ENCODE results near the gene TPCN1.

The TPCN1 gene

GRCh38 chr12:113242560-113242959 is 21.3 kb downstream of the TPCN1 start:
- DNase-seq: no peak

DNA sequence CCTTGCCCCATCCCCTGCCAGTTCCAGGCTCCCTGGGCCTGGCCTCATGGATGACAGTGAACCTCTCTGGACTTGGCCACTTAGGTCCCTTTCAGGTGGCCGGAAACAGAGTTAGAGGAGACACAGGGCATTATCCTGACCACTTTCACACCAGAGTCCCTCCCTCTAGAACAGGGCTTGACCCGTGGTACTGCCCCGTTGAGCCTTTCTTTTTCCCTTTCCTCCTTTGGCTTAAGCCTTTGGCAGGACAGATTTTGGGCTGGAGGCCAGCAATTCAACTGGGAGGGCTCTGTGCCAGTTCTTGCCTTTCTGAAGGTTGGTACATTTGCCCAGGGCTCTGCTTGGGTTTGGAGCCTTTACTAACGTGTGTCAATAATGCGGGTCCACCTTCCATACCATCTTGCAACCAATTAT is 22.8 kb downstream of the TPCN1 start:
- no peak for DNase-seq

DNA sequence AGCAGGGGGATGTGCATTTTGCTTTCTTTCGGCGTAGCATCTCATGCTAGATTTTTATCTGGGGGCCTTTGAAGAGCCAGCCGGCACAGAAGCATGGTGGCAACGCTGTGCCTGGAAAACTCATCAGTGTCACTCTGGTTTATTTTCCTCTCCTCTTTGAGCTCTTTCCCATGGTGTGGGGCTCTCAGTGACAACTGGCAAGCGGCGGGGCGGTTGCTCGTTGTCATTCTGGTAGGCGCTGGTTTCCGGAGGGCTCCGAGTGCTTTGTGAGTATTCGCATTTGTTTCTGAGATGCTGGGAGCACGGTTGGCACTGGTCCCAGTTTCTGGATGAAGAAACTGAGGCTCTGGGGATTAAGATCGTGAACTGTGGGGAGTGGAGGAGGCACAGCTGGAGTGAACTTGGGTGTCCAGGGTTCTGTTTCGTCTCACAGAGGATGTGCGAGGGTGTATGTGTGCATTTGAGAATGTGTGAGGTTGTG is 23.3 kb downstream of the TPCN1 start:
- no peak for DNase-seq

DNA sequence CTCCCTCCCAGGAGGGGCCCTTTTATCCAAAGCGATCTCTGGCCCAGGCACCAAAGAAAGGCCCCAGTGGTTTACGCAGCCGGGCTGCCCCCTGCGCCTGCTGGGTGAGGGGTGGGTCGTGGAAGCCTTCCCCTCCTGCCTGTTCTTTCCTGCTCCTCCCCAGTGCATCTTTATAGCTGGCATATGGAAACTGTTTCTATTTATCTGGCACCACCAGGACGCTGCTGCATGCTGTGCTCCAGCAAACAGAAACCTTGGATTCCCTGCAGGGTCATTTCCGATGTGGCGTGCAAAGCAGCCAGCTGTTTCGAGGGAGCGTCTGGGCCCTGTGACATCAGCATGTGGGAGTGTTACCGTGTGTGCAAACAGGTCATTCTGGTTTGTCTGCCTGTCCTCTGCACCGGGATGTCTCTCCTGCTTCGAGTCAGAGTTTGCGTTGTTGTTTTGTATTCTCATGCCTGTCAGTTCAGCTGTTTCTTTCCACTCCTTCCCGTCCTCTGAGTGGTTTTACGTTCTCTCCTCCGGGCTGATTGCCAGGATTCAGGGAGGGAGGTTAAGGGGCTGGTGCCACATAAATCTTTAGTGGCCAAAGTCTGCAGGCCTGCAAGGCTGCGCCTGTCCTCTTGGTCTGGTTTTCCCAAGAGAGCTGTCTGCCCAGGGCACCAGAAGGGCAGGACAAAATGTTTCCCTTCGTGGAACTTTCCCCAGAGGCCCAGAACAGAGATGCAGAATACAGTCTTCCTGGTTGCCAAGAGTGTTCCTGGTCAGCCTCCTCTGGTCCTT is 24.6 kb downstream of the TPCN1 start:
- no peak for DNase-seq

- no peak for DNase-seq
These were observed 25.3 kb downstream of the TPCN1 start for GRCh38 chr12:113246478-113247122.

GRCh38 chr12:113247123-113248050 is 26.1 kb downstream of the TPCN1 start:
- DNase-seq: no peak

GRCh38 chr12:113248051-113248825 is 27.0 kb downstream of the TPCN1 start:
- DNase-seq: no peak

- DNase-seq: no peak
These were observed 27.7 kb downstream of the TPCN1 start for GRCh38 chr12:113248842-113249435.

DNA sequence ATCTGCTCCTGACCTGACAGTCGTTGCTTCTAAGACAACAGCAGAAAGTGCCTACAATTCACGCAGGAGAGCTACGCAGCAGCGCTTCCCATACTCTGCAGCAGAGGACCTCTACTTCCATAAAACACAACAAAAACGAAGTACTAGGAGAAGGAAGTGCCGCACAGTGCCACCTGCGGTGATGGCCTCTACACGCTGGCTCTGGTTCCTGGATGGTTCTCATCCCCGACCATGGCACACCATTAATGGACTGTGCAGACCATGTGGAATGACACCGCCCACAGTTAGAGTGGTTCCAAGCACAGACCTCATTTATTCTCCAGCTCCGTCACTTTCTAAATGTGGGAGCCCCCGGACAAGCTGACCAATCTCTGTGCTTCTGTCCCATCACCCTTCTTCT is 28.3 kb downstream of the TPCN1 start:
- DNase-seq: no peak

- no peak for DNase-seq
These were observed 28.8 kb downstream of the TPCN1 start for GRCh38 chr12:113250045-113250444.

DNA sequence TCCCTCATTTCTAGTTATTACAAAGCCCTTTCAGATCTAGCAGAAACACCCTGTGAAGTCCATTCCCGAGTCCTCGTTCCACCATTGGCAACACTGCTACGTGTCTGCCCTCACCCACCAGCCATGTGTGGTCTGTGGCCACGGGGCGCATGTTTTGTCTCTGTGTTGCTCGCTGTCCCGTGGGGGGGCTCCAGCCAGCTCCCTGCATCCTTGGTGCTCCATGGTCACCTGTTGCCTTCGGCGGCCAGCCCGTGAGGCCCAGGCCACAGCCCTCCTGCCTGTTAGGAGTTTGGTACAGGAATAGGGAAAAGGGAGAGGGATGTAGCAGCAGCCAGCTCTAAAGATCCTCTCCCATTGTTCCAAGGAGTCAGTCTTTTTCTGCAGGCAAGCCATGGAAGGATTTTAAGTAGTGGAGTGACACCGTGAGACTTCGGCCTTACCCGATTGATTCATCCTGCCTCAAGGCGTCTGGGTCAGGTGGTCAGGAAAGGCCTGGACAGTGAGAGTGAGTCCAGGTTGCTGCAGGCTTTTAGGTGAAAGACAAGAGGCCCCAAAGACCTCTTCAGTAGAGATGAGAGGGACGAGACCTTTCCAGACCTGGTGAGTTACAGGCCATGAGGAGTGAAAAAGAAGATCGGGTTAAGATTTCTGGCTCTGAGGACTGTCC is 30.3 kb downstream of the TPCN1 start:
- no peak for DNase-seq

DNA sequence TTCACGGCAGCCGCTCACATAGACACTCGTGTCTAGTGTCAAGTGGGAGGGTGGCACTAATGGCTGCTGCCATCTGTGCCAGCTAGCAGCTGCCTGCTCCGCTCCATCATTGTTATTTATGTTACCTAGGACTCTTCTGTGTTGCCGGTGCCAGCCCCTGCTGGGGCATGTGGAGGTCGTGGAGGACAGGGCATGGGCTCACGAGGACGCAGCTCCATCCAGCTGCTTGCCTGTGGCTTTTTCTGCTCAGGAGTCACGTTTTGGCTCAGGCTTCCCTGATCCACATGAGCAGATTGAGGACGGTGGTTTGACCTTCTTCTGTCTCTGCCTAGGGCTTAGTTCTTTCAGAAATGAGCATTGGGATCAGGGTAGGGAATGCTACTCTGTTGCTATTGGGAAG is 31.2 kb downstream of the TPCN1 start:
- no peak for DNase-seq

DNA sequence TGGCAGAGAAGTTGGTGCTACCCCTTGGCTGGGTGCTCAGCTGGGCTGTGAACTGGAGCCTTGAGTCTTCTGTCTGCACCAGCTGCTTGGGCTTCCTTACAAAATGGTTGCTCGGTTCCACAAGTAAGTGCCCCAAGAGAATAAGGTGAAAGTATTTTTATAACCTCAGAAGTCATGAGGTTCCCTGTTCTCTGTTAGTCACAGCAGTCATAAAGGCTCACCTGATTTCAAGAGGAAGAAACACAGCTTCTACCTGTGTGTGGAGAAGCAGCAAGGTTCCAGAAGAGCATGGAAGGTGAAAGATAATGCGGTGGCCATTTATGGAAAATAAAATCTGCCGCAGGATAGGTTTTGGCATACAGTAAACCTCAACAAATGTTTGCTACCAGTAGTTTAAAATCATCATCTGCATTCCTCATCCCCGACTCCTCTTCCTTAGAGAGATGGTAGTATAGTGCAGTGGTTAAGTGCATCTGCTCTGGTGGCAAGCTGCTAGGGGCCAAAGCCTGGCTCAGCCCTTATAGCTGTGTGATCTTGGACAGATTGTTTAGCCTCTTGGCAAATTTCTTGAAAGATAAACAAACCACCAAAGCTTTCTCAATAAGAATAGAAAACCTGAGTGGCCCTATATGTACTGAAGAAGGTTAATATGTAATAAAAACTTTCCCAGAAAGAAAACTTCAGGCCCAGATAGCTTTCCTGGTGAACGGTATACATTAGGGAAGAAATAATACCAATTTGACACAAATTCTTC is 32.4 kb downstream of the TPCN1 start:
- no peak for DNase-seq

- no peak for DNase-seq
These were observed 33.0 kb downstream of the TPCN1 start for GRCh38 chr12:113254298-113254697.

- DNase-seq: no peak
These were observed 36.3 kb downstream of the TPCN1 start for GRCh38 chr12:113257564-113257963.

GRCh38 chr12:113260127-113260526 is 38.9 kb downstream of the TPCN1 start:
- DNase-seq: no peak

DNA sequence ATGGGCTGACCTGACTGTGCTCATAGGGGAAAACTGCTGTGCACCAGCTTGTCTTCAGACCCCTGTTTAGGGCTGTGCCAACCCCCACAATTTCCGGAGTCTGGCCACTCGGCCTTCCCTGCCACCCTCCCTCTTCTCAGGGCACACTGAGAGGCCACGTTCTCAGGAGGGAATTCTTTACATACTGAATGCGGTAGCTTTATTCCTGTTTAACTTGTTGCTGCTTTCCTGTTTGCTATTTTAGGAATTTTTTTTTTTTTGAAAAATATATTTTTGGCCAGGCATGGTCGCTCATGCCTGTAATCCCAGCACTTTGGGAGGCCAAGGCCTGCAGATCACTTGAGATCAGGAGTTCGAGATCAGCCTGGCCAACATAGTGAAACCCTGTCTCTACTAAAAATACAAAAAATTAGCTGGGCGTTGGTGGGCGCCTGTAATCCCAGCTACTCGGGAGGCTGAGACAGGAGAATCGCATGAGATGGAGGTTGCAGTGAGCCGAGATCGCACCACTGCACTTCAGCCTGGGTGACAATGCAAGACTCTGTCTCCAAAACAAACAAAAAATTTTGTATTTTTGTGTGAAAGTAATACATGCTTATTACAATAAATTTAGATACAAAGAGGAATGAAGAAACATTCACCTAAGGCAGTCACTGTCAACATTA is 39.5 kb downstream of the TPCN1 start:
- DNase-seq: no peak

DNA sequence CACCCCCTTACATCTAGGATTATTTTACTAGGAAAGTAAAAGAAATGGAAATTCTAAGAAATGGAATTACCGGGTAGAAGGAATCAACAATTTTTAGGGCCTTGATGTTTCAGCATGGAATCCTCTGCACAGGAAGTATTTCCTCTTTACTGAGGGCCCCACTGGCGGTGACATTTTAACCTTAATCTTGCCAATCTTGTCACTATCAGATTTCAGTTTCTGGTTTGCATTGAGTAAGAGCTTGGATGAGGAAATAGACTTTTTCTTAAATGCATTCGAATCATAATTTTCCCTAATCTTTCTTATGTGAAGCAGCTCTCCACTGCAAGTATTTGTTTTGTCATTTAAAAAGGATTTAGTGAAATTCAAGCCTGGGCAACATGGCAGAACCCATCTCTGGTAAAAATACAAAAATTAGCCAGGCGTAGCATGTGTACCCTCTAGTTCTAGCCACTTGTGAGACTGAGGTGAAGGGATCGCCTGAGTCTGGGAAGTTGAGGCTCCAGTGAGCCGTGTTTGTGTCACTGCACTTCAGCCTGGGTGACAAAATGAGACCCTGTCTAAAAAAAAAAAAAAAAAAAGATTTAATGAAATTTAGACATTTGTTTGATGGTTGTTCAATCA is 40.7 kb downstream of the TPCN1 start:
- no peak for DNase-seq

DNA sequence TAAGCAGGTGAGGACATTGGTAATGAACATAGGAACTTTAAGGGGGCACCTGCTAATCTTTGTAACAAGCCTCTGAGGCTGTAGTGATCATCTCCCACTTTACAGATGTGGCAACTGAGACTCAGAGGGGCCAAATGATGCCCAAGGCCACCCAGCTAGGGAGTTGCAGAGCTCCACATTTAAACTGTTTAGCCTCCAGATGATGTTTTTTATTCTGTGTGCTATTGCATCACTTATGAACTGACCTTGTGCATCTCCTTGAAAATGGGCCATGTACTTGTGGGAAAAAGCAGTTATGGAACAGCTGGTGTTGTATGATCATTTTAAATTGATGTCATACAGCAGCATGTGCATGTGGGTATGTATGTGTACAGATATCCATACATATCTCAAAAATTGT is 41.4 kb downstream of the TPCN1 start:
- no peak for DNase-seq
